Activated CD8-positive, alpha-beta memory T cell treated with anti-CD3 and anti-CD28 coated beads, Interleukin-2, amount 50 U/mL, for 48 hours (primary cell): ENCODE results near the gene WRAP53.
A peak's percentile ranks its signal among the peaks of the same experiment; 100 is the strongest.

Experiments used
- DNase-seq: peaks from one replicate; pipeline ENCODE4 v3.0.0-alpha.2; 2020

WRAP53 gene

GRCh38 chr17:7684851-7685532 is 3.3 kb upstream of the WRAP53 start:
- no peak for DNase-seq

DNA sequence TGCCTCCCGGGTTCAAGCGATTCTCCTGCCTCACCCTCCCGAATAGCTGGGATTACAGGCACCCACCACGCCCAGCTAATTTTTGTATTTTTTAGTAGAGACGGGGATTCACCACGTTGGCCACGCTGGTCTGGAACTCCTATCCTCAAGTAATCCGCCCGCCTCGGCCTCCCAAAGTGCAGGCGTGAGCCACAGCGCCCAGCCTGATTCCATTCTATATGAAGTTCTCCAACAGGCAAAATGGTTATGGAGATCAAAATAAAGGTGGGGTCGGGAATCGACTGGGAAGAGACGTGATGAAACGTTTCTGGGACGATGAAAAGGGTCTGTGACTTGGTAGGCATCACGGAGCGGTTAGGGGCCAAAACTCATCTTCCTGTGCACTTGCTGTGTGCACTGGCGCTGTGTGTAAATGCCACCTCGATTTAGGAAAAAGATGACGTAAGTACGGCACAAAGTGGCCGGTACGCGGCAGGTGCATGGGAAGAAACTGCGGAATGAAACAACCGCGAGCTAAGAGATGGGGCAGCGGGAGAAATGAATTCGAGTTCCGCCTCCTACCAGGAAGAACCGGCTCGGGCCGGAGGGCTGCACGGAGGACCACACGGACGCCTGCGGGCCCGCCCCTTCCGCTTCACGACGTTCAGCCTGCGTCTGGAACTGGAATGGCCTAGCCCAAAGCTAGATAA is 2.6 kb upstream of the WRAP53 start:
- peak; percentile 93 for DNase-seq

DNA sequence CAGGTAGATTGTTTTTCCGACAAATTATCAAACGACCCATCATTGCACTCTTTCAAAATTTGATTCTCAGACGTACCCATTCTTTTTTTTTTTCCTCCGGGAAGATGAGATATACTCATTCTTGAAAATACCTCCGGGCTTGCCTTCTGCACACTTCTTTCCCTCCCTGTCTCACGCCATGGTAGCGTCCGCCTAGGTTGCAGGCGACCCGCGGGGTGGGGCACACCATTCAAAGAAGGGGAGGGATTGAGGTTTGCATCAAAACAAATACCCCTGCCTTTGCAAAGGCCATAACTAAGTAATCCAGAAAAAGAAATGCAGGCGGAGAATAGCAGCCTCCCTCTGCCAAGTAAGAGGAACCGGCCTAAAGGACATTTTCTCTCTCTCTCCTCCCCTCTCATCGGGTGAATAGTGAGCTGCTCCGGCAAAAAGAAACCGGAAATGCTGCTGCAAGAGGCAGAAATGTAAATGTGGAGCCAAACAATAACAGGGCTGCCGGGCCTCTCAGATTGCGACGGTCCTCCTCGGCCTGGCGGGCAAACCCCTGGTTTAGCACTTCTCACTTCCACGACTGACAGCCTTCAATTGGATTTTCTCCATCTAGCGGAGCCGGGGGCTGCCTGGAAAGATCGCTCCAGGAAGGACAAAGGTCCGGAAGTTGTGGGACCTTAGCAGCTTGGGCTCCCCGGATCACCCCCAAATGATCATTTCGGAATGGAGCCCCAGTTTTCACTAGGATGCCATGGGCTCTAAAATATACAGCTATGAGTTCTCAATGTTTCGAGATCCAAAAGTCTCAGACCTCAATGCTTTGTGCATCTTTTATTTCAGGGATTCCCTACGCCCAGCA is 1.8 kb upstream of the WRAP53 start:
- peak; percentile 83 for DNase-seq

DNA sequence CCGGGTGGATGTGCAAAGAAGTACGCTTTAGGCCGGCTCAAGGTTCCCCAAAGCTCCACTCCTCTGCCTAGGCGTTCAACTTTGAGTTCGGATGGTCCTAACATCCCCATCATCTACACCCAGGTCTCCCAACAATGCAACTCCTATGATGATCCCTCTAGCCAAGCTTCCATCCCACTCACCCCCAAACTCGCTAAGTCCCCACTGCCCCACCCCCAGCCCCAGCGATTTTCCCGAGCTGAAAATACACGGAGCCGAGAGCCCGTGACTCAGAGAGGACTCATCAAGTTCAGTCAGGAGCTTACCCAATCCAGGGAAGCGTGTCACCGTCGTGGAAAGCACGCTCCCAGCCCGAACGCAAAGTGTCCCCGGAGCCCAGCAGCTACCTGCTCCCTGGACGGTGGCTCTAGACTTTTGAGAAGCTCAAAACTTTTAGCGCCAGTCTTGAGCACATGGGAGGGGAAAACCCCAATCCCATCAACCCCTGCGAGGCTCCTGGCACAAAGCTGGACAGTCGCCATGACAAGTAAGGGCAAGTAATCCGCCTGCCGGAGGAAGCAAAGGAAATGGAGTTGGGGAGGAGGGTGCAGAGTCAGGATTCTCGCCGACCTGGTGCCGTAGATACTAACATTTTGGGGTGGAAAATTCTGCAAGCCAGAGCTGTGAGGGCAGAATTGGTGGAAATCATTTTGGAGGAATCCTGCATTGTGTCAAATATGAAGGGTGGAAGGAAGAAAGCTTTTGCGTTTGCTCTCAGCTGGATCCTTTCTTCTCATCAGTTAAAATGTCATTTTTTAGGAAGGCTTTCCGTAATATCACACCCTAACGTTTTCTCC is 987 bp upstream of the WRAP53 start, which contains the start of gene TP53:
Gene TP53, minus strand, starts transcription at position 419 of the 836 bp plus-strand sequence. CDS start 10,896 bp downstream, outside the sequence.
- peak; percentile 90 for DNase-seq

DNA sequence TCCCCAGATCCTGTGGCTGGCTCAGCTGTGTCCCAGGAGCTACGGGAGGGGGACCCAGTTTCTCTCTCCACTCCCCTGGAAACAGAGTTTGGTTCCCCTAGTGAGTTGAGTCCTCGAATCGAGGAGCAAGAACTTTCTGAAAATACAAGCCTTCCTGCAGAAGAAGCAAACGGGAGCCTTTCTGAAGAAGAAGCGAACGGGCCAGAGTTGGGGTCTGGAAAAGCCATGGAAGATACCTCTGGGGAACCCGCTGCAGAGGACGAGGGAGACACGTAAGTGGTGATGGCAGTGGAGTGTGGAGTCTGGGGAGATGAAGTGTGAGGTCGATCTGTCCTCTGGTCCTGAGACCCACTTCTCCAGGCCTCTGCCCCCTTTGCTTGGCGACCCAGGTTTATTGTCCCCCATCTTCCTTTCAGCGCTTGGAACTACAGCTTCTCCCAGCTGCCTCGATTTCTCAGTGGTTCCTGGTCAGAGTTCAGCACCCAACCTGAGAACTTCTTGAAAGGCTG is 585 bp downstream of the WRAP53 start:
- no peak for DNase-seq

GRCh38 chr17:7695586-7695985 is 7.3 kb downstream of the WRAP53 start:
- no peak for DNase-seq

- no peak for DNase-seq
These were observed 9.7 kb downstream of the WRAP53 start for GRCh38 chr17:7697828-7698588.

DNA sequence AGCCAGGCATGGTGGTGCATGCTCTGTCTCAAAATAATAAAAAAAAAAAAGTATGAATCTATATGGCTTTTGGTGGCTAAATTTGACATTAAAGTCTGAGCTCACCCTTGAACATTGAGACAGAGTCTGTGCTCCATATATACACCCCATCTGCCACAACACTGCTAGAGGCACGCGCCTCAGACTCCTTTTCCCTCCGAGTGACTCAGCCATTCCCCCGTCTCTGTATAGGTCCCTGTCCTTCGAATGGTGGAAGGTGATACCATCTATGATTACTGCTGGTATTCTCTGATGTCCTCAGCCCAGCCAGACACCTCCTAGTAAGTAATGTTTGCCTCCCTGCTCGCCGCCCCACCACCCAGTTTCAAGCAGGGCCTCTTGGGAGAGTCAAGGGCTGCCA is 12.2 kb downstream of the WRAP53 start:
- no peak for DNase-seq

GRCh38 chr17:7701681-7702080 is 13.4 kb downstream of the WRAP53 start:
- no peak for DNase-seq

- DNase-seq: no peak
These were observed 14.5 kb downstream of the WRAP53 start for GRCh38 chr17:7702776-7703175.

- no peak for DNase-seq
These were observed 15.6 kb downstream of the WRAP53 start for GRCh38 chr17:7703584-7704479.

- DNase-seq: no peak
These were observed 16.5 kb downstream of the WRAP53 start, which contains the start of gene EFNB3 for GRCh38 chr17:7704601-7705268. TSS of gene EFNB3 (plus strand) at chr17:7705202. CDS start at chr17:7705599, 397 bp downstream.

DNA sequence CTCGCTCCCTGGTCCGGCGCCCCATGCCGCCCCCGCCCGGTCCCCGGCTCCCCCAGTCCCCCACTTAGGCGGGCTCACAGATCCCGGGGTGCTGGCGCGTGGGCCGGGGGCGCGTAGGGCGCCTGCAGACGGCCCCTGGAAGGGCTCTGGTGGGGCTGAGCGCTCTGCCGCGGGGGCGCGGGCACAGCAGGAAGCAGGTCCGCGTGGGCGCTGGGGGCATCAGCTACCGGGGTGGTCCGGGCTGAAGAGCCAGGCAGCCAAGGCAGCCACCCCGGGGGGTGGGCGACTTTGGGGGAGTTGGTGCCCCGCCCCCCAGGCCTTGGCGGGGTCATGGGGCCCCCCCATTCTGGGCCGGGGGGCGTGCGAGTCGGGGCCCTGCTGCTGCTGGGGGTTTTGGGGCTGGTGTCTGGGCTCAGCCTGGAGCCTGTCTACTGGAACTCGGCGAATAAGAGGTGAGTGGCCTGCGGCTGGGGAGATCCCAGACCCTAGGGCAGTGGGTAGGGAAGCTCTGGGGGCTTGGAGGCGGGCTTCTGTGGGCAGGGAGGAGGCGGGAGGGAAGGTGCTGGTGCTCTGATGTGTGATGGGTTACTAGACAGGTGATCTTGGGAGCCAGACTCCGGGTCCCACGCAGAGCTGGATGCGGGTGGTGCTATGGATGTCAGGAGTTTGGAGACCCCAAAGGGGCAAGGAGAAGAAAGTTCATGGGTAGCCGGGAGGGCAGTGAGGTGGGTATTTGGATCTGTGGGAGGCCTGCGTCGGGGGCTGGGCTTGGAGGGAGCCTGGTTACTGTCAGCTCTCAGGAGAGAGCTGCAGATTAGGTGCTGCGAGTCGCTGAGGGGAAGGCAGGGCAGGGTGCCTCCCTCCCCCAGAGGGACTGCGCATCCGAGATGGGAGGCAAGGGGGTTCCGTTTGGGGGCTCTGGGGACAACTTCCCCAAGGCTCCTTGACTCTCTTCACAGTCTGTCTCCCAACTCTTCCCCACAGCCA is 17.3 kb downstream of the WRAP53 start:
- DNase-seq: no peak

DNA sequence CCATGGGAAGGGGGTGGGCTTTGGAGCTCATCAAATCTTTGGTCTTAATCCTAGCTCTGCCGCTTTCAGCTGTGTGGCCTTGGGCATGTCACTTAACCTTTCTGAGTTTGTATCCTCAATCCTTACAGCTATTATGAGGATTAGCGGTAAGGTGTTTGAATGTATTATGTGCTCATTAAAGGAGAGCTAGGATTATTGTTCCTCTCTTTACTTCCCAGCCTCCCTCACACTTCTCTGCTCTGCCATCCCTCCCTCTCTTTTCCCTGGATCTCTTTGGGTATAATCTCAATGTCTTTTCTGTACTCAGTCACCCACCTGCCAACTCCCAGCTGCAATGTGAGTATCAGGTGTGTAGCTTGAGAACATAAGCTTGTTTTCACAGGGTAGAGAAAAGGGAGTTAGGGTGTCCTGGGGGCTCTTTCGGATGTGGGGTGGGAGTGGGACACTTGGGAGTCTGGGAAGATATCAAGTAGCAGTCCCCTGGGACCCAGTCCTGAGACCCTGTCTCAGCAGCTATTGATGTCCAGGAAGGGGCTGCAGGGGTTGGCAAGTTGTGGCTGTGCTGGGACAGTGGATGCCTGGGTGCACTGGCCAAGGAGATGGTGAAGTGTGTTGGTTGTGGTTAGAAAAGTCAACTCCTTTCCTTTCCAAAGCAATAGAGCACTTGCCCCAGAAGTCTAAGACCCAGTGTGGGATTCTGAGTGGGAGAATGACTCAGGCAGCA is 18.5 kb downstream of the WRAP53 start:
- DNase-seq: no peak

DNA sequence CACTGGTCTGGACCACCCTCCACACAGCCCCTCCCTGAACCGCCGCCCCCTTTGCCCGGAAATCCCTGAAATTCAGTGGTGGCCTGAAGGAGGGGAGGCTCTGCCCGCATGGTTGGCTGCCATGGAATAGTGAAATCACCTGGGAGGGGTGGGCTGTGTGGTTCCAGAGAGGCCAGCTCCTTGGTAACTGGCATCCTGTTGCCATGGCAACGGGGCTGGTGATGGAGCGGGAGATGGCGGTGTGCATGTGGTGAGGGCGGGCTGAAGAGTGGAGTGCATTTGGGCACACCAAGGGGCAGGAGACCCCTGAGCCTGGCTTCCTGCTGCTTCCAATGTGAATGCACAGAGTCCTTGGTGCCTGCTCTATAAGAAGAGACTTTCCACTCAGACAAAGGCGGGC is 19.2 kb downstream of the WRAP53 start:
- no peak for DNase-seq

GRCh38 chr17:7707858-7708750 is 19.8 kb downstream of the WRAP53 start:
- DNase-seq: no peak

GRCh38 chr17:7709031-7709430 is 20.8 kb downstream of the WRAP53 start:
- DNase-seq: no peak
